PC-3 (cell line): ENCODE results near the gene C11orf68.

ENCODE experiments used
- EZH2 ChIP-seq: fragments of 300-600 bp; sonication (generic); IDR thresholded peaks from one replicate; pipeline ENCODE4 v1.6.1; 2017; ENCODE audit warnings: antibody characterized with exemption, mild to moderate bottlenecking, low read length; ENCODE audit not compliant: unreplicated experiment
- EZH2phosphoT487 ChIP-seq: fragments of 300-600 bp; sonication (generic); IDR thresholded peaks from 2 replicates; pipeline ENCODE4 v1.6.1; 2018; ENCODE audit warnings: mild to moderate bottlenecking, antibody characterized with exemption, low read length, borderline replicate concordance
- TF ChIP-seq, protein P1 (sequence below): fragments of 300-600 bp; sonication (generic); conservative IDR thresholded peaks from 2 replicates; pipeline ENCODE4 v1.5.1; 2017; ENCODE audit warnings: antibody characterized with exemption, low read depth, mild to moderate bottlenecking, low read length

DNA sequence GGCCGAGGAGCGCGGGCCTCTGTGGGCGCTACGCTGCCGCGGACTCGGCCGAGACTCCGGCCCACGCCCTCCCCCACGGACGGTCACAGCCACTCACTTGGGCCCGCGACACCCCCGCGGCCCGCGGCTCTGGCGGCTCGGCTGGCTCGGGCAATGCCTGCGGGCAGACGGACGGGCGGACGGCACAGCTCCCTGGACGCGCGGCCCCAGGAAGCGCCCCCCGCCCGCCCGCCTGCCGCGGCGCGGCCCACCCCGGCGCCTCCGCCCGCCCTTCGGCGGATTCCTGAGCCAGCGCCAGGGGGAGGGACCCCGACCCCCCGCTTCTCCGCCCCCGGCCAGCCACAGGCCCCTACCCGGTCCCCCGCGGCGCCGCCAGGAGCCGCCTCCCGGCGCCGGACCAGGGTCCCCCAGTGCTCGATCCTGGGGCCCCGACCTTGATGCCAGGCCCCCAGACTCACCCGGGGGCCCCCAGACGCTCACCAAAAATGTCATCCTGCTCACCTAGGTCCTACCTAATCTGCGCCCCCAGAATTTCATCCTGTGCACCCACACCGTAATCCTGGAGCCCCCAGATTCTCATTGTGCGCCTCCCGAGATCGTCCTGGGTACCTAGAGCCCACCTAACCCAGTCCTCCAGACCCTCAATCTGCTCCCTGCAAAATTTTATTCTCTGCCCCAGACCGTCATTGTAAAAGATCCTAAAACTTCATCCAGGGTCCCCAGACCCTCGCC, 46.1 kb downstream of the C11orf68 start, which contains the start of gene EFEMP2:
- TF ChIP-seq, protein P1, sequence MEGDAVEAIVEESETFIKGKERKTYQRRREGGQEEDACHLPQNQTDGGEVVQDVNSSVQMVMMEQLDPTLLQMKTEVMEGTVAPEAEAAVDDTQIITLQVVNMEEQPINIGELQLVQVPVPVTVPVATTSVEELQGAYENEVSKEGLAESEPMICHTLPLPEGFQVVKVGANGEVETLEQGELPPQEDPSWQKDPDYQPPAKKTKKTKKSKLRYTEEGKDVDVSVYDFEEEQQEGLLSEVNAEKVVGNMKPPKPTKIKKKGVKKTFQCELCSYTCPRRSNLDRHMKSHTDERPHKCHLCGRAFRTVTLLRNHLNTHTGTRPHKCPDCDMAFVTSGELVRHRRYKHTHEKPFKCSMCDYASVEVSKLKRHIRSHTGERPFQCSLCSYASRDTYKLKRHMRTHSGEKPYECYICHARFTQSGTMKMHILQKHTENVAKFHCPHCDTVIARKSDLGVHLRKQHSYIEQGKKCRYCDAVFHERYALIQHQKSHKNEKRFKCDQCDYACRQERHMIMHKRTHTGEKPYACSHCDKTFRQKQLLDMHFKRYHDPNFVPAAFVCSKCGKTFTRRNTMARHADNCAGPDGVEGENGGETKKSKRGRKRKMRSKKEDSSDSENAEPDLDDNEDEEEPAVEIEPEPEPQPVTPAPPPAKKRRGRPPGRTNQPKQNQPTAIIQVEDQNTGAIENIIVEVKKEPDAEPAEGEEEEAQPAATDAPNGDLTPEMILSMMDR = no peak
- TF ChIP-seq EZH2phosphoT487 (no peak), EZH2 (no peak)
